ENCODE data around the gene KBTBD2.

Gene KBTBD2

GRCh38 chr7:32891800-32892520, 400 bp upstream of the KBTBD2 start:
- TF ChIP-seq EZH2phosphoT487 (conservative IDR thresholded peaks at IDR 0.05; ENCODE audit: low read length): no peak
- TF ChIP-seq, protein P1, sequence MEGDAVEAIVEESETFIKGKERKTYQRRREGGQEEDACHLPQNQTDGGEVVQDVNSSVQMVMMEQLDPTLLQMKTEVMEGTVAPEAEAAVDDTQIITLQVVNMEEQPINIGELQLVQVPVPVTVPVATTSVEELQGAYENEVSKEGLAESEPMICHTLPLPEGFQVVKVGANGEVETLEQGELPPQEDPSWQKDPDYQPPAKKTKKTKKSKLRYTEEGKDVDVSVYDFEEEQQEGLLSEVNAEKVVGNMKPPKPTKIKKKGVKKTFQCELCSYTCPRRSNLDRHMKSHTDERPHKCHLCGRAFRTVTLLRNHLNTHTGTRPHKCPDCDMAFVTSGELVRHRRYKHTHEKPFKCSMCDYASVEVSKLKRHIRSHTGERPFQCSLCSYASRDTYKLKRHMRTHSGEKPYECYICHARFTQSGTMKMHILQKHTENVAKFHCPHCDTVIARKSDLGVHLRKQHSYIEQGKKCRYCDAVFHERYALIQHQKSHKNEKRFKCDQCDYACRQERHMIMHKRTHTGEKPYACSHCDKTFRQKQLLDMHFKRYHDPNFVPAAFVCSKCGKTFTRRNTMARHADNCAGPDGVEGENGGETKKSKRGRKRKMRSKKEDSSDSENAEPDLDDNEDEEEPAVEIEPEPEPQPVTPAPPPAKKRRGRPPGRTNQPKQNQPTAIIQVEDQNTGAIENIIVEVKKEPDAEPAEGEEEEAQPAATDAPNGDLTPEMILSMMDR (IDR thresholded peaks at IDR 0.05; ENCODE audit: insufficient read depth, low read length, poor library complexity, severe bottlenecking): no peak

GRCh38 chr7:32890793-32891042, 842 bp downstream of the KBTBD2 start:
- H3K4me3 ChIP-seq (ENCODE audit: insufficient read depth, low read length, poor library complexity, severe bottlenecking): peak overlapping the region; percentile 80
- TF ChIP-seq EZH2phosphoT487 (conservative IDR thresholded peaks at IDR 0.05; ENCODE audit: low read length): no peak
- TF ChIP-seq, protein P1 (IDR thresholded peaks at IDR 0.05; ENCODE audit: insufficient read depth, low read length, poor library complexity, severe bottlenecking): no peak
- H3K27me3 ChIP-seq (ENCODE audit: low read length): no peaks in the 10 kb centered on the region
- H3K36me3 ChIP-seq (ENCODE audit: low read length): 0 out of 2 replicates have a peak, but pooled peaks cover 4% of the 10 kb centered on the region
- H3K4me2 ChIP-seq (ENCODE audit: low read depth, low read length, poor library complexity, severe bottlenecking): peak overlapping the region; percentile 81
- H3F3A ChIP-seq (ENCODE audit: insufficient read depth): peaks cover 19% of the 10 kb centered on the region
- peak overlapping the region; percentile 43 for H2AFZ ChIP-seq (ENCODE audit: low read depth, low read length, severe bottlenecking)
- peaks cover 23% of the 10 kb centered on the region for H4K20me1 ChIP-seq (ENCODE audit: low read depth, low read length)
- H3K9me3 ChIP-seq (ENCODE audit: insufficient read depth, low read length): no peaks in the 10 kb centered on the region
- peak overlapping the region; percentile 91 for H3K27ac ChIP-seq (ENCODE audit: low read depth, low read length)
- H3K9me2 ChIP-seq (replicated peaks; ENCODE audit: insufficient read depth, low read length): no peaks in the 10 kb centered on the region
- peak overlapping the region; percentile 84 for H3K9ac ChIP-seq (ENCODE audit: low read length)
- H3K79me2 ChIP-seq (ENCODE audit: insufficient read depth, low read length): peaks cover 53% of the 10 kb centered on the region

More at GRCh38 chr7:32891800-32892520, 400 bp upstream of the KBTBD2 start:
- peaks cover 14% of the 10 kb centered on the region for H4K20me1 ChIP-seq (ENCODE audit: low read depth, low read length)
- peak overlapping the region; percentile 80 for H3K4me3 ChIP-seq (ENCODE audit: insufficient read depth, low read length, poor library complexity, severe bottlenecking)
- no peaks in the 10 kb centered on the region for H3K27me3 ChIP-seq (ENCODE audit: low read length)
- H3K9me2 ChIP-seq (replicated peaks; ENCODE audit: insufficient read depth, low read length): no peaks in the 10 kb centered on the region
- peaks cover 19% of the 10 kb centered on the region for H3F3A ChIP-seq (ENCODE audit: insufficient read depth)
- 0 out of 2 replicates have a peak, but pooled peaks cover 2% of the 10 kb centered on the region for H3K36me3 ChIP-seq (ENCODE audit: low read length)
- H3K27ac ChIP-seq (ENCODE audit: low read depth, low read length): peak overlapping the region; percentile 91
- H3K4me2 ChIP-seq (ENCODE audit: low read depth, low read length, poor library complexity, severe bottlenecking): peak overlapping the region; percentile 74
- peaks cover 41% of the 10 kb centered on the region for H3K79me2 ChIP-seq (ENCODE audit: insufficient read depth, low read length)
- no peaks in the 10 kb centered on the region for H3K9me3 ChIP-seq (ENCODE audit: insufficient read depth, low read length)
- peak overlapping the region; percentile 84 for H3K9ac ChIP-seq (ENCODE audit: low read length)
- H2AFZ ChIP-seq (ENCODE audit: low read depth, low read length, severe bottlenecking): peak overlapping the region; percentile 69

GRCh38 chr7:32890010-32890792, 1.4 kb downstream of the KBTBD2 start:
- Histone ChIP-seq H3F3A (ENCODE audit: insufficient read depth) (peaks cover 19% of the 10 kb centered on the region), H2AFZ (ENCODE audit: low read depth, low read length, severe bottlenecking) (no peak overlapping the region), H3K9me2 (replicated peaks; ENCODE audit: insufficient read depth, low read length) (no peaks in the 10 kb centered on the region), H3K4me2 (ENCODE audit: low read depth, low read length, poor library complexity, severe bottlenecking) (peak overlapping the region; percentile 81), H3K79me2 (ENCODE audit: insufficient read depth, low read length) (peaks cover 58% of the 10 kb centered on the region), H3K4me3 (ENCODE audit: insufficient read depth, low read length, poor library complexity, severe bottlenecking) (peak overlapping the region; percentile 80), H3K9ac (ENCODE audit: low read length) (peak overlapping the region; percentile 84), H3K27me3 (ENCODE audit: low read length) (no peaks in the 10 kb centered on the region), H3K9me3 (ENCODE audit: insufficient read depth, low read length) (no peaks in the 10 kb centered on the region), H3K27ac (ENCODE audit: low read depth, low read length) (peak overlapping the region; percentile 91), H3K36me3 (ENCODE audit: low read length) (0 out of 2 replicates have a peak, but pooled peaks cover 4% of the 10 kb centered on the region), H4K20me1 (ENCODE audit: low read depth, low read length) (peaks cover 28% of the 10 kb centered on the region)
- TF ChIP-seq, protein P1 (IDR thresholded peaks at IDR 0.05; ENCODE audit: insufficient read depth, low read length, poor library complexity, severe bottlenecking): no peak

All from SU-DHL-6 (cell line).